ENCODE results near the gene IL27RA. TPM values are rescaled to one million over a fixed set of nuclear protein-coding genes. Genes with fewer than 3 reads are reported as not detected.
A peak's percentile ranks its signal among the peaks of the same experiment; 100 is the strongest.

Gene IL27RA
- total RNA-seq, 1 experiment from 2014 or later: 2.7 TPM

- intact Hi-C loops (cut with micrococcal nuclease): no loop called here
- ChIA-PET CTCF (interaction anchor here (0.7 to 1.1 kb wide), 4 partner anchors 38 to 119 kb away, joined by 3 to 4 read pairs (median 4); no protein-coding TSS in a partner anchor), POLR2A (interaction anchor here (0.7 to 2.3 kb wide), 4 partner anchors 20 to 241 kb away, joined by 3 to 12 read pairs (median 5); partner anchors contain the start of genes DCAF15 and MRI1)
- H3K27ac Mint-ChIP-seq (ENCODE audit: low read depth, unreplicated experiment): no peak overlapping the region
- H3K9me3 Mint-ChIP-seq (ENCODE audit: unreplicated experiment): no peaks in the 10 kb centered on the region
- BruUV-seq (replicated peaks): no TSS peak
- no peak for TF ChIP-seq CTCF (IDR thresholded peaks at IDR 0.05; ENCODE audit: unreplicated experiment)
- peak overlapping the region; percentile 90 for H3K4me3 Mint-ChIP-seq (ENCODE audit: unreplicated experiment)
- no peak for DNase-seq (ENCODE audit: unreplicated experiment)
- no peaks in the 10 kb centered on the region for H3K27me3 Mint-ChIP-seq (ENCODE audit: insufficient read depth, unreplicated experiment)
- peaks cover 4% of the 10 kb centered on the region for H3K4me1 Mint-ChIP-seq (ENCODE audit: insufficient read depth, unreplicated experiment)
- peaks cover 19% of the 10 kb centered on the region for H3K36me3 Mint-ChIP-seq (ENCODE audit: insufficient read depth, unreplicated experiment)
Measured at GRCh38 chr19:14004619-14005348, 26.8 kb upstream of the IL27RA start.

- H3K27ac Mint-ChIP-seq (ENCODE audit: low read depth, unreplicated experiment): peak overlapping the region; percentile 100
- peak overlapping the region; percentile 90 for H3K4me3 Mint-ChIP-seq (ENCODE audit: unreplicated experiment)
- DNase-seq (ENCODE audit: unreplicated experiment): peak; percentile 83
- no peak for TF ChIP-seq CTCF (IDR thresholded peaks at IDR 0.05; ENCODE audit: unreplicated experiment)
- ChIA-PET POLR2A (interaction anchor here (0.7 to 2.3 kb wide), 10 partner anchors 15 to 241 kb away, joined by 3 to 12 read pairs (median 4); partner anchors contain the start of genes DCAF15, IL27RA and MRI1), CTCF (interaction anchor here (0.6 to 1.1 kb wide), 3 partner anchors 37 to 104 kb away, joined by 3 to 4 read pairs (median 3); no protein-coding TSS in a partner anchor)
- H3K27me3 Mint-ChIP-seq (ENCODE audit: insufficient read depth, unreplicated experiment): no peaks in the 10 kb centered on the region
- no peaks in the 10 kb centered on the region for H3K9me3 Mint-ChIP-seq (ENCODE audit: unreplicated experiment)
- intact Hi-C loops (cut with micrococcal nuclease): loop anchor here (2.0 kb wide), 1 partner anchor 75 kb away; no protein-coding TSS in a partner anchor
- peaks cover 19% of the 10 kb centered on the region for H3K36me3 Mint-ChIP-seq (ENCODE audit: insufficient read depth, unreplicated experiment)
- BruUV-seq (replicated peaks): TSS peak; percentile 40
- H3K4me1 Mint-ChIP-seq (ENCODE audit: insufficient read depth, unreplicated experiment): peaks cover 4% of the 10 kb centered on the region
Measured at GRCh38 chr19:14005349-14006084, 26.0 kb upstream of the IL27RA start.

GRCh38 chr19:14006085-14006765 is 25.3 kb upstream of the IL27RA start, which contains the start of gene RFX1:
RFX1 (minus strand) TSS chr19:14006320; CDS start chr19:13993843, 12,477 bp downstream.
- Mint-ChIP-seq H3K4me1 (ENCODE audit: insufficient read depth, unreplicated experiment) (peaks cover 4% of the 10 kb centered on the region), H3K36me3 (ENCODE audit: insufficient read depth, unreplicated experiment) (peaks cover 19% of the 10 kb centered on the region), H3K9me3 (ENCODE audit: unreplicated experiment) (no peaks in the 10 kb centered on the region), H3K27me3 (ENCODE audit: insufficient read depth, unreplicated experiment) (no peaks in the 10 kb centered on the region), H3K4me3 (ENCODE audit: unreplicated experiment) (peak within 1 kb of the TSS; percentile 90), H3K27ac (ENCODE audit: low read depth, unreplicated experiment) (peak within 1 kb of the TSS; percentile 100)
- peak; percentile 100 for DNase-seq (ENCODE audit: unreplicated experiment)
- ChIA-PET POLR2A (interaction anchor here (0.7 to 2.6 kb wide), 12 partner anchors 15 to 348 kb away, joined by 3 to 14 read pairs (median 4); partner anchors contain the start of genes DCAF15 and IL27RA), CTCF (interaction anchor here (0.6 to 2.1 kb wide), 3 partner anchors 64 to 103 kb away, joined by 3 to 6 read pairs (median 3); partner anchors contain the start of gene MISP3)
- BruUV-seq (replicated peaks): no TSS peak
- no peak for TF ChIP-seq CTCF (IDR thresholded peaks at IDR 0.05; ENCODE audit: unreplicated experiment)
- intact Hi-C loops (cut with micrococcal nuclease): loop anchor here (2.0 kb wide), 1 partner anchor 75 kb away; no protein-coding TSS in a partner anchor
